DOHH2 (cell line): Measurements from ENCODE around the gene POTEF.
A peak's percentile ranks its signal among the peaks of the same experiment; 100 is the strongest.
"Not testable (repeated sequence)": the region's sequence is repeated elsewhere in the genome, so short reads cannot be mapped to it uniquely, and the experiment has no call there.

Experiments used
- H3F3A ChIP-seq: fragments of 200-600 bp; sonication (generic), shearing (Covaris generic); 2 replicates; pipeline ENCODE4 v1.6.0; 2016; ENCODE audit warnings: antibody characterized with exemption, mild to moderate bottlenecking; ENCODE audit not compliant: control insufficient read depth, insufficient read depth
- H3K27ac ChIP-seq: fragments of 200-600 bp; sonication (generic); 2 replicates; pipeline ENCODE4 v1.5.1; 2014; ENCODE audit warnings: low read depth, mild to moderate bottlenecking, low read length, moderate library complexity
- H3K27me3 ChIP-seq: fragments of 200-600 bp; sonication (generic); 2 replicates; pipeline ENCODE4 v1.6.1; 2014; ENCODE audit warnings: mild to moderate bottlenecking, low read length, mixed read lengths; ENCODE audit not compliant: control insufficient read depth
- H3K36me3 ChIP-seq: fragments of 200-600 bp; sonication (generic); 2 replicates; pipeline ENCODE4 v1.6.1; 2014; ENCODE audit warnings: mild to moderate bottlenecking, low read length, moderate library complexity, mixed read lengths; ENCODE audit not compliant: control insufficient read depth
- H3K4me1 ChIP-seq: fragments of 200-600 bp; sonication (generic); 2 replicates; pipeline ENCODE4 v1.6.1; 2014; ENCODE audit warnings: mild to moderate bottlenecking, low read length, mixed read lengths; ENCODE audit not compliant: control insufficient read depth
- H3K4me2 ChIP-seq: fragments of 200-600 bp; sonication (generic); 2 replicates; pipeline ENCODE4 v1.6.0; 2014; ENCODE audit warnings: mild to moderate bottlenecking, low read length, moderate library complexity
- H3K4me3 ChIP-seq: fragments of 200-600 bp; sonication (generic); 2 replicates; pipeline ENCODE4 v1.5.1; 2014; ENCODE audit warnings: mild to moderate bottlenecking, low read length, mixed read lengths
- H3K79me2 ChIP-seq: fragments of 200-600 bp; sonication (generic); 2 replicates; pipeline ENCODE4 v1.6.1; 2014; ENCODE audit warnings: mild to moderate bottlenecking, low read length, mixed read lengths; ENCODE audit not compliant: control insufficient read depth
- H3K9me2 ChIP-seq: fragments of 200-600 bp; sonication (generic); replicated peaks from 2 replicates; pipeline ENCODE4 v1.6.1; 2014; ENCODE audit warnings: mild to moderate bottlenecking, low read length, mixed read lengths; ENCODE audit not compliant: control insufficient read depth
- H3K9me3 ChIP-seq: fragments of 200-600 bp; sonication (generic); 2 replicates; pipeline ENCODE4 v1.6.1; 2014; ENCODE audit warnings: antibody characterized with exemption, low read length, mixed read lengths; ENCODE audit not compliant: control insufficient read depth, insufficient read depth
- H4K20me1 ChIP-seq: fragments of 200-600 bp; sonication (generic); 2 replicates; pipeline ENCODE4 v1.6.0; 2014; ENCODE audit warnings: low read depth, mild to moderate bottlenecking, antibody characterized with exemption, low read length, moderate library complexity; ENCODE audit not compliant: control insufficient read depth, insufficient read depth
- EZH2phosphoT487 ChIP-seq: fragments of 200-600 bp; sonication (generic); IDR thresholded peaks from 2 replicates; pipeline ENCODE4 v1.6.1; 2017; ENCODE audit warnings: borderline replicate concordance, mild to moderate bottlenecking, antibody characterized with exemption, low read length, moderate library complexity, mixed read lengths
- TF ChIP-seq, protein P1 (sequence below): fragments of 200-600 bp; sonication (generic); IDR thresholded peaks from one replicate; pipeline ENCODE4 v1.5.1; 2014; ENCODE audit warnings: antibody characterized with exemption, mild to moderate bottlenecking, low read depth, low read length; ENCODE audit not compliant: poor library complexity, severe bottlenecking

Gene POTEF

GRCh38 chr2:130156624-130157004 lies 27.6 kb upstream of the POTEF start:
- Histone ChIP-seq H3K27me3 (no peaks in the 10 kb centered on the region), H4K20me1 (no peaks in the 10 kb centered on the region), H3F3A (no peaks in the 10 kb centered on the region), H3K4me2 (no peak overlapping the region), H3K9me2 (no peaks in the 10 kb centered on the region), H3K79me2 (no peaks in the 10 kb centered on the region), H3K27ac (no peak overlapping the region), H3K4me3 (no peak overlapping the region), H3K4me1 (peaks cover 33% of the 10 kb centered on the region), H3K36me3 (peaks cover 42% of the 10 kb centered on the region), H3K9me3 (no peaks in the 10 kb centered on the region)
- TF ChIP-seq EZH2phosphoT487 = no peak
- TF ChIP-seq, protein P1, sequence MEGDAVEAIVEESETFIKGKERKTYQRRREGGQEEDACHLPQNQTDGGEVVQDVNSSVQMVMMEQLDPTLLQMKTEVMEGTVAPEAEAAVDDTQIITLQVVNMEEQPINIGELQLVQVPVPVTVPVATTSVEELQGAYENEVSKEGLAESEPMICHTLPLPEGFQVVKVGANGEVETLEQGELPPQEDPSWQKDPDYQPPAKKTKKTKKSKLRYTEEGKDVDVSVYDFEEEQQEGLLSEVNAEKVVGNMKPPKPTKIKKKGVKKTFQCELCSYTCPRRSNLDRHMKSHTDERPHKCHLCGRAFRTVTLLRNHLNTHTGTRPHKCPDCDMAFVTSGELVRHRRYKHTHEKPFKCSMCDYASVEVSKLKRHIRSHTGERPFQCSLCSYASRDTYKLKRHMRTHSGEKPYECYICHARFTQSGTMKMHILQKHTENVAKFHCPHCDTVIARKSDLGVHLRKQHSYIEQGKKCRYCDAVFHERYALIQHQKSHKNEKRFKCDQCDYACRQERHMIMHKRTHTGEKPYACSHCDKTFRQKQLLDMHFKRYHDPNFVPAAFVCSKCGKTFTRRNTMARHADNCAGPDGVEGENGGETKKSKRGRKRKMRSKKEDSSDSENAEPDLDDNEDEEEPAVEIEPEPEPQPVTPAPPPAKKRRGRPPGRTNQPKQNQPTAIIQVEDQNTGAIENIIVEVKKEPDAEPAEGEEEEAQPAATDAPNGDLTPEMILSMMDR = no peak

- not testable (repeated sequence) for H3K9me2 ChIP-seq, H3K4me3 ChIP-seq, H4K20me1 ChIP-seq, H3K27me3 ChIP-seq, H3K79me2 ChIP-seq, H3K4me2 ChIP-seq, H3K27ac ChIP-seq, H3K9me3 ChIP-seq, H3F3A ChIP-seq
- H3K4me1 ChIP-seq = peaks cover 33% of the 10 kb centered on the region
- TF ChIP-seq, protein P1 = peak; percentile 69
- peaks cover 42% of the 10 kb centered on the region for H3K36me3 ChIP-seq
Measured at GRCh38 chr2:130155956-130156623, 27.1 kb upstream of the POTEF start.

GRCh38 chr2:130154773-130155765 lies 26.0 kb upstream of the POTEF start:
- Histone ChIP-seq H3K79me2 (no peaks in the 10 kb centered on the region), H3K27me3 (no peaks in the 10 kb centered on the region), H4K20me1 (no peaks in the 10 kb centered on the region), H3K36me3 (peaks cover 42% of the 10 kb centered on the region), H3K4me1 (peaks cover 29% of the 10 kb centered on the region), H3K9me2 (no peaks in the 10 kb centered on the region), H3F3A (no peaks in the 10 kb centered on the region), H3K27ac (no peak overlapping the region), H3K9me3 (no peaks in the 10 kb centered on the region), H3K4me2 (no peak overlapping the region), H3K4me3 (no peak overlapping the region)
- TF ChIP-seq, protein P1 = no peak
- no peak for TF ChIP-seq EZH2phosphoT487

- H3K27ac ChIP-seq, H3K9me3 ChIP-seq, H3K79me2 ChIP-seq, H3K27me3 ChIP-seq, H3K4me3 ChIP-seq, H4K20me1 ChIP-seq, H3F3A ChIP-seq, H3K9me2 ChIP-seq, H3K4me2 ChIP-seq: not testable (repeated sequence)
- H3K4me1 ChIP-seq = peaks cover 22% of the 10 kb centered on the region
- peaks cover 39% of the 10 kb centered on the region for H3K36me3 ChIP-seq
Measured at GRCh38 chr2:130154423-130154770, 25.4 kb upstream of the POTEF start.

DNA sequence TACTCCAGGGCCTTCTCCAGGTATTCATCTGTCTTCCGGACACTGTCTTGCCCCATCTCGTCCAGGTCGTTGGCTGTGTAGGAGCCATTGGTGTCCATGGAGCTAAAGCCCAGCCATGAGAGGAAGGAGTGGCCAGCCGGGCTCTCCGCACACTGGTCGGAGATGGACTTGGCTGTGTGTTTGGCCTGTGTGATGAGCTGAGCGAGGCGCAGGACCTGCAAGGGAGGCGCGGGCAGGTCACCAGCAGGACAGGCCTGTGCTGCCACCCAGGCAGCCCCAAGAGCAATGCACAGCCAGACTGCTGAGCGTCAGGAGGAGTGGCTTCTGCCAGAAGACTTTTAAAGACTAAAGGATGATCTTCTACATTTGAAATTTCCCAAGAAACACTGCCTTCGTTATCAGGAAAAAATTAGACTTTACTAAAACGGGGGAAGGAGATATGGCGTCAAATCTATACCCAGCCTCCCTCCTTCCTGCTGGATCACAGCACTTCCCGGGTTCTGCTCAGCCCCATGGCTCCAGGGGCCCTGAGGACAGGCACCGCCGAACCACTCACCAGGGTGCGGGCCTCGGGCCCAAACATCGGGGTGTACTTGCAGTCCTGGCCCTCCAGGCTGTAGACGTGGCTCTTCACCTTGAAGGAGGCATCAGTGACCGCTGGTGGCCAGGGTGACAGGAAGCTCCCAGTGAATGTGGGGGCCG lies 24.9 kb upstream of the POTEF start:
- H3K9me2 ChIP-seq, H3K4me3 ChIP-seq, H3K27me3 ChIP-seq, H4K20me1 ChIP-seq, H3K4me2 ChIP-seq, H3F3A ChIP-seq, H3K9me3 ChIP-seq, H3K27ac ChIP-seq, H3K79me2 ChIP-seq: not testable (repeated sequence)
- H3K4me1 ChIP-seq = peaks cover 17% of the 10 kb centered on the region
- H3K36me3 ChIP-seq = peaks cover 37% of the 10 kb centered on the region
